Large intestine (tissue), 3 donors: ENCODE results near the gene GNAL. TPM values are rescaled to one million over a fixed set of nuclear protein-coding genes. Genes with fewer than 3 reads are reported as not detected.

ENCODE experiments used
- DNase-seq, 2 donors: peaks; one replicate each; pipeline versions ENCODE4 v3.0.0 to v3.0.0-alpha.2; 2013
- H3K27ac ChIP-seq: one replicate; pipeline ENCODE4 v1.5.1; 2013; ENCODE audit warnings: low read length
- H3K27me3 ChIP-seq: 2 replicates; pipeline ENCODE4 v1.6.1; 2013; ENCODE audit warnings: low read length; ENCODE audit not compliant: control insufficient read depth, insufficient read depth
- H3K36me3 ChIP-seq: 2 replicates; pipeline ENCODE4 v1.6.1; 2013; ENCODE audit warnings: low read length; ENCODE audit not compliant: control insufficient read depth, insufficient read depth
- H3K4me1 ChIP-seq: one replicate; pipeline ENCODE4 v1.6.1; 2013; ENCODE audit warnings: low read length; ENCODE audit not compliant: control insufficient read depth, insufficient read depth
- H3K4me3 ChIP-seq: one replicate; pipeline ENCODE4 v1.5.1; 2013; ENCODE audit warnings: low read length
- H3K9me3 ChIP-seq: one replicate; pipeline ENCODE4 v1.6.1; 2013; ENCODE audit warnings: mild to moderate bottlenecking, low read depth, low read length, moderate library complexity; ENCODE audit not compliant: control insufficient read depth
- WGBS: methylation state at CpG from one replicate; pipeline ENCODE4 v1.1.5; 2013; ENCODE audit warnings: low lambda C conversion rate; ENCODE audit not compliant: insufficient coverage; 5-methylcytosine and 5-hydroxymethylcytosine counted together
- polyA plus RNA-seq: library from polyadenylated mRNA; unstranded; fragments of 120-200 nt; gene quantifications from one replicate; pipeline ENCODE4 v1.2.1, GENCODE V29; 2013

Gene GNAL
- polyA plus RNA-seq, 1 donor, result 4.4 TPM

DNA sequence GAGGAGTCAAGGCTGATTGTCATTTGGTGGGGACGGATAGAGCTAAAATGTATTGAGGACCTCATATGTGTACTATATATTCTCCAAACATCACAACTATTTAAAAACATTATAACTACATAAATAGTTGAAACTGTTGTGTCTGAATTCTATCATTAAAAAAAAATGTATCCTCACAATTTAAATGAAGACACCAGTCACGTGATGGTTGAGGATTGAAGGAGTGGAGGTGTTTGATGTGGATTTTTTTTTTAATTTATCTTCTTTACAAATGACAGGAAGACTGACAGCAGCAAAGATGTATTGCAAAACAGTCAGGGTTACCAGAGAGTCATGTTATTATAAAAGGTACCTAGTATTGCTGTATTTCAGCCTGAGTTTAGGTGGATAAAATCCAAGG, 30.0 kb downstream of the GNAL start:
- Histone ChIP-seq H3K4me3 (no peak overlapping the region), H3K4me1 (no peaks in the 10 kb centered on the region), H3K27me3 (no peaks in the 10 kb centered on the region), H3K9me3 (peaks cover 6% of the 10 kb centered on the region), H3K27ac (no peak overlapping the region), H3K36me3 (no peaks in the 10 kb centered on the region)
- 71% methylated on average over 1 of the region's 2 CpGs for WGBS
- no peak for DNase-seq

DNA sequence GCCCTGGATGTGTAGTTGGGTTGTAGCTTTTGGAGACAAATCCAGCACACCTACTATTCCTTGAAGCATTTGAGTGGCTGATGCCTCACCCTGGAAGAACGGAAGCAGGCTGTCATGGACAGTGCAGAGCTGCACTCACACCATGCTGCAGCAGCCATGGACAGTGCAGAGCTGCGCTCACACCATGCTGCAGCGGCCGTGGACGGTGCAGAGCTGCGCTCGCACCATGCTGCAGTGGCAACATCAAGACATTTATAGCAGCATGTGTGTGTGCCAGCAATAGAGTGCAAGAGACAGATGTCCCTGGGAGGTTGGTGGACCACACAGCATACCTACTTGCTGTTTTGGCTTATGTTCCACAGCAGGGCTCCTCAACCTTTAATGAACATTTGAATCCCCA, 30.6 kb downstream of the GNAL start:
- Histone ChIP-seq H3K4me3 (no peak overlapping the region), H3K4me1 (no peaks in the 10 kb centered on the region), H3K27ac (no peak overlapping the region), H3K27me3 (no peaks in the 10 kb centered on the region), H3K36me3 (no peaks in the 10 kb centered on the region), H3K9me3 (peaks cover 6% of the 10 kb centered on the region)
- no peak for DNase-seq
- WGBS, result no CpG with 5 or more reads among the region's 7 CpGs

DNA sequence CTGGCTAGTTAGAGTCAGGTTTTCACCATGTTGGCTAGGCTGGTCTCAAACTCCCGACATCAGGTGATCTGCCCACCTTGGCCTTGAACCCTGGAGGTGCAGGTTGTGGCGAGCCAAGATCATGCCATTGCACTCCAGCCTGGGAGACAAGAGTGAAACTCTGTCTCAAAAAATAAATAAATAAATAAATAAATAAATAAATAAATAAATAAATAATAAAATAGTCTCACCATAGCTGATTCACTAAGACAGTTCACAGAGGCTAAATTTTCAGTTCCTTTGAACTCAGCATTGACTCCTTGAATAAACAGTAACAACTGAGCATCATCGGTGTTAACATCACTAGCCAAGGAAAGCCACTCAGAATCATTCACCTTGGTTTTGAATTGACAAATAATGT, 32.7 kb downstream of the GNAL start:
- no peak overlapping the region for H3K27ac ChIP-seq
- H3K4me1 ChIP-seq, result no peaks in the 10 kb centered on the region
- no peaks in the 10 kb centered on the region for H3K27me3 ChIP-seq
- no peak overlapping the region for H3K4me3 ChIP-seq
- peaks cover 6% of the 10 kb centered on the region for H3K9me3 ChIP-seq
- no peak for DNase-seq
- H3K36me3 ChIP-seq, result no peaks in the 10 kb centered on the region
- no CpG with 5 or more reads among the region's 3 CpGs for WGBS

DNA sequence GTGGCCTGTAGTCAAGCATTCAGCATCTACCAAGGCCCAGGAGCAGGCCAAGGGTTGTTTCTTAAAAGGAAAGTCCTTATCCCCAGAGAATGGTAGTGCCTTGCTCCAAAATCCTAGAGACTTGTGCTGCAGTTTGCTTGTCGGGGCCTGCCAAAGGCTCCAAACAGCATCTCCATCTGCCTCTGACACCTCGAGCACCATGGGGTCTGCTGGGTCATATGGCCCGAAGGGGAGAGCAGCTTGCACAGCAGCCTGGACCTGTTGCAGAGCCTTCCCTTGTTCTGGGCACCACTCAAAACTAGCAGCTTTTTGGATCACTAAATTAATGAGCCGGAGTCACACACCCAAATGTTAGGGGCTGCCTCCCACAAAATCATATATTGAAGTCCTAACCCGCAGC, 35.7 kb downstream of the GNAL start:
- Histone ChIP-seq H3K9me3 (no peaks in the 10 kb centered on the region), H3K27me3 (no peaks in the 10 kb centered on the region), H3K4me3 (no peak overlapping the region), H3K36me3 (no peaks in the 10 kb centered on the region), H3K27ac (no peak overlapping the region), H3K4me1 (no peaks in the 10 kb centered on the region)
- DNase-seq, result no peak
- 100% methylated on average over 1 of the region's 5 CpGs for WGBS

DNA sequence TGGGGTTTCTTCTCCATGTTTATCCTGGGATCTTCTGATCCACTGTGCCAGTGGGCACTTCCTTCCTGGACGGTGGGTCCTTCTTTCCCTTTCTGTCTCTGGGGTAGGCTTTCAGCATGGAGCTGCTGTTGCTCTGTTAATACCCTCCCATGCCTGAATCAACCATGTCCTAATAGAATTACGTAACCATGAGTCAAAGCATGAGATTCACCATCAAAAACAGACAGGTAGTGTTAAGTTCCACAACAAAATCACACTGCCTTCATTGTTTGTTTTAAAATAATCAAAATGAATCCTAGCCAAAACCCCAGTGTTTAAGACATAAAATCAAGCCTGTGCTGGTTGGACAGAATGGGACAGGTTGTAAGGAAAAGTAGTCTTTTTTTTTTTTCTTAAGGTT, 37.5 kb downstream of the GNAL start:
- no CpG with 5 or more reads among the region's 2 CpGs for WGBS
- Histone ChIP-seq H3K4me1 (no peaks in the 10 kb centered on the region), H3K27ac (no peak overlapping the region), H3K36me3 (no peaks in the 10 kb centered on the region), H3K9me3 (no peaks in the 10 kb centered on the region), H3K4me3 (no peak overlapping the region), H3K27me3 (peaks cover 2% of the 10 kb centered on the region)
- no peak for DNase-seq

DNA sequence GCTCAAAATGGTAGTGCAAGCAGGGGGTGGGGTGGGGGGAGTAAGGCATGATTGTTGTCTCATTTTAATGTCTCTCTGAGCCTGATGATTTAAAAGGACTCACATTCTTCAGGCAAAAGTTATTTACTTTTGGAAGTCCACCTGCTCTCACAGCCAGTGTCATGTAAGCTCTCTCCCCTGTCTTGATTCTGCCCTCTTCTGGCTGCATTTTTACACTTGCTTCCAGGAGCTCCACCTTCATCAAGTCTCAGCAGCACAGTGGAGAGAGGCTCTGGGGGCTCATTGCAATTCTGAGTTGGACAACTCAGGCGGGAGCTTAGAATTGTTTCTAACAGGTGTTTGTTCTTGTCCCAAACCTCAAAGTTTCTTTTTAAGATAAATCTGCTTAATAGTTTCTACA, 39.2 kb downstream of the GNAL start:
- 83% methylated on average over 1 of the region's 1 CpG for WGBS
- Histone ChIP-seq H3K36me3 (no peaks in the 10 kb centered on the region), H3K9me3 (no peaks in the 10 kb centered on the region), H3K4me3 (no peak overlapping the region), H3K4me1 (no peaks in the 10 kb centered on the region), H3K27me3 (peaks cover 2% of the 10 kb centered on the region), H3K27ac (no peak overlapping the region)
- DNase-seq, result no peak

DNA sequence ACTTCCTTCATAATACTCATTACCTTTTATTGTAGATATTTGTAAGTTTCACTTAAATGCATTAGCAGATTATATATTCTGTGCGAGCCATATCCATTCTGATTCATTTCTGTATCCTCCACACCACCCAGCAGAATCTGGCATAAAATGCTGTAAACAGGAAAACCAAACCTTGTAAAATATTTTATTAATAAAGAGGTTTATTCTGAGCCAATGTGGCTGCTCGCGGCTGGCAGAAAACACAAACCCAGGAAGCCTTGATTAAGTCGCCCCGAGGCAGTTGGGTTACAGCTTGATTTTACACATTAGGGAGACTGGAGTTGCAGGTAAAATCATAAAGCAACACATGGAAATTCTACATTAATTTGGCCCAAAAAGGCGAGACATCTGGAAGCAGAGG, 40.5 kb downstream of the GNAL start:
- Histone ChIP-seq H3K4me1 (no peaks in the 10 kb centered on the region), H3K36me3 (no peaks in the 10 kb centered on the region), H3K27me3 (peaks cover 2% of the 10 kb centered on the region), H3K4me3 (no peak overlapping the region), H3K9me3 (no peaks in the 10 kb centered on the region), H3K27ac (no peak overlapping the region)
- no peak for DNase-seq
- no CpG with 5 or more reads among the region's 6 CpGs for WGBS

DNA sequence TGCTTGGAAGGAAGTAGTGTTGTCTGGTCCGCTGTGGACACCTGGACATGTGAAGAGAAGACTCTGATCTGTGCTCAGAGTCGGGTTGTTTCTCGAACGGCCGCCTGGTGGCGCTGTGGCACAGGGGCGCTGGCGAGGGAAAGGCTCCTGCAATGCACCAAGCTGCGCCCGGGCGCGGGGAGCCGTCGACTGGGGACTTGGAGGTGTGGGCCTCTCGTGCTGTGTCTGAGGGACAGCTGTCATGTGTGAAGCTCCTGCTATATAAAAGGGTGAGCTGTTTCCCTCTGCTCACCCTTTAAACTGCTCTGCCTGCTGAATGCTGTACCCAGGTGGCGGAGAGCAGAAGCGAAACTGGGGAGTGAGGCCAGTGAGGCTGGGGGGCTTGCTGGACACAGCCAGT, 44.0 kb downstream of the GNAL start:
- peak; percentile 57 to 64 for DNase-seq
- no peak overlapping the region for H3K27ac ChIP-seq
- no peaks in the 10 kb centered on the region for H3K36me3 ChIP-seq
- no peak overlapping the region for H3K4me3 ChIP-seq
- whole genome bisulfite sequencing, result no CpG with 5 or more reads among the region's 17 CpGs
- peaks cover 2% of the 10 kb centered on the region for H3K27me3 ChIP-seq
- no peaks in the 10 kb centered on the region for H3K4me1 ChIP-seq
- no peaks in the 10 kb centered on the region for H3K9me3 ChIP-seq

DNA sequence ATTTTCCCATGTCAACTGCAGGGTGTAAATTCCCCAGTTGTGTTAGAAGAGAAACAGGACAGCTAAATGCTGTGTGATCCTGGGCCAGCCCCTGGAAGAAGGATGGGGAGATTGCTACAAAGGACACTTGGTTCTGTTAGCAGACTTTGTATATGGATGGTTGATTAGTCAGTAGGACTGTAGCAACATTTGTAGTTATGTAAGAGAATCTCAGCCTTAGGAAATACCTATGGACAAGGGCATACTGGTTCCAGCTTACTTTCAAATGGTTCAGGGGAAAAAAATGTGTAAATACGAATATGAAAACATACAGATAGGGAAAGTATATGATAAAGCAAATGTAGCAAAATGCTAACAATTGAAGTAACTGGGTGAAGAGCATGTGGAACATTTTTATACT, 47.6 kb downstream of the GNAL start:
- Histone ChIP-seq H3K36me3 (no peaks in the 10 kb centered on the region), H3K27me3 (no peaks in the 10 kb centered on the region), H3K9me3 (no peaks in the 10 kb centered on the region), H3K4me3 (no peak overlapping the region), H3K4me1 (no peaks in the 10 kb centered on the region), H3K27ac (no peak overlapping the region)
- 70% methylated on average over 1 of the region's 1 CpG for WGBS
- no peak for DNase-seq

DNA sequence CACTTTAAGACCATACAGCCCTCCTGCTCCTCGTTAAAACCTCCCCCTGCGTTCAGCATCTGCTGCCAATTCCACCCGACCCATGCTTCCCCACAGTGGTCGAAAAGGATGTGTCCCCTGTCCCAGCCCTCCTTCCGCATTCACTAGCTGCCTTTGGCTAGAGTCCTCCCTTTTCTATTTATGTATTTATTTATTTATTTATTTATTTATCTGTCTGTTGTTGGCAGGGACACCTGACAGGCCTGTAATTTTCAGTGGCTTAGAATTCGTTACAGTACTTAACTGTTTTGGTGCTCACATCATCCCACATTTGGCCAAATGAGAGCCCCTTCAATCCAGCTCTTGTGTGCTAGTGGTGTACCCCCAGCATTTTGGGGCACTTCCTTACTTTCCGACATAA, 50.8 kb downstream of the GNAL start:
- no peak for DNase-seq
- H3K27ac ChIP-seq, result no peak overlapping the region
- H3K27me3 ChIP-seq, result peaks cover 9% of the 10 kb centered on the region
- no peak overlapping the region for H3K4me3 ChIP-seq
- H3K36me3 ChIP-seq, result no peaks in the 10 kb centered on the region
- H3K4me1 ChIP-seq, result no peaks in the 10 kb centered on the region
- no CpG with 5 or more reads among the region's 7 CpGs for WGBS
- H3K9me3 ChIP-seq, result no peaks in the 10 kb centered on the region

DNA sequence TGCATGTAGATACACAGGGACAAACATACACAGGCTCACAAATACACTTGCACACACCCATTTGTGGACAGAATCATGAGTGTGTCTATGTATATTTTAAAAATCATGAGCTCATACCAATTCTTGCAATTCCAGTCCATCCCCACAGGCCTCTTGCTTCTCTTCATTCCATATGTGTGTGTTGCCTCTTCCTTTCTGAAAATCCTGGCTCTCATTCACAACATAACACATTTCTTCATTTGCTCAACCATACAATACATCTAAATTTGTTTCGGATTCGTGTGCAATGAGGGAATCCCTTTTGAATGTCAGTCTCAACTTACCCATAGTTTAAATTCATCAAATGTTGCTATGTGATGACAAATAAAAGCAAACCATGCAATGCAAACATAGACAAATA, 51.4 kb downstream of the GNAL start:
- Histone ChIP-seq H3K4me3 (no peak overlapping the region), H3K36me3 (no peaks in the 10 kb centered on the region), H3K4me1 (no peaks in the 10 kb centered on the region), H3K27me3 (peaks cover 9% of the 10 kb centered on the region), H3K9me3 (no peaks in the 10 kb centered on the region), H3K27ac (no peak overlapping the region)
- no peak for DNase-seq
- WGBS, result no CpG with 5 or more reads among the region's 2 CpGs
